CD4-positive, alpha-beta memory T cell (primary cell): ENCODE data around the gene SCAMP3. TPM values are rescaled to one million over a fixed set of nuclear protein-coding genes. Genes with fewer than 3 reads are reported as not detected.
A peak's percentile ranks its signal among the peaks of the same experiment; 100 is the strongest.

Experiments used
- CTCF ChIA-PET: fragments of 350-600 bp; sonication (Branson Sonifier 250); formaldehyde crosslinking; loops from one replicate; lab custom pipeline; 2021; ENCODE audit warnings: inconsistent platforms; ENCODE audit not compliant: partially characterized antibody; lab: Charles Lee
- POLR2A ChIA-PET: fragments of 350-600 bp; sonication (Branson Sonifier 250); formaldehyde crosslinking; loops from one replicate; lab custom pipeline; 2021; ENCODE audit not compliant: partially characterized antibody; lab: Charles Lee
- DNase-seq, 5 donors: peaks; one replicate each; pipeline versions ENCODE4 v3.0.0 to v3.0.0-alpha.2; 2020 to 2022; ENCODE audit warnings: mixed read lengths in 1 of 5
- H3K27ac ChIP-seq: one replicate; pipeline ENCODE4 v1.7.0; 2013; ENCODE audit warnings: low read depth, low read length
- H3K27me3 ChIP-seq: 2 replicates; pipeline ENCODE4 v1.7.0; 2013; ENCODE audit warnings: mild to moderate bottlenecking, low read length, moderate library complexity; ENCODE audit not compliant: insufficient read depth
- H3K36me3 ChIP-seq: 2 replicates; pipeline ENCODE4 v1.7.0; 2013; ENCODE audit warnings: mild to moderate bottlenecking, low read length, moderate library complexity; ENCODE audit not compliant: insufficient read depth
- H3K4me1 ChIP-seq: 2 replicates; pipeline ENCODE4 v1.7.0; 2013; ENCODE audit warnings: mild to moderate bottlenecking, low read length, moderate library complexity; ENCODE audit not compliant: insufficient read depth
- H3K4me3 ChIP-seq, 2 donors: one replicate each; pipeline ENCODE4 v1.7.0; 2013; ENCODE audit warnings: low read length in 2 of 2, mild to moderate bottlenecking in 1 of 2
- H3K9me3 ChIP-seq, 2 donors: one replicate each; pipeline ENCODE4 v1.7.0; 2013; ENCODE audit warnings: low read length in 2 of 2, control low read depth in 1 of 2; ENCODE audit not compliant: control insufficient read depth in 1 of 2
- H3K27ac Mint-ChIP-seq, 7 donors: one replicate each; pipeline ENCODE4 v1.8.0; 2020 to 2021; ENCODE audit warnings: mixed read lengths in 7 of 7, mild to moderate bottlenecking in 6 of 7, inconsistent platforms in 3 of 7, moderate library complexity in 3 of 7
- H3K27me3 Mint-ChIP-seq, 2 donors: one replicate each; pipeline ENCODE4 v1.8.0; 2020 to 2021; ENCODE audit warnings: mixed read lengths in 2 of 2
- H3K36me3 Mint-ChIP-seq, 2 donors: one replicate each; pipeline ENCODE4 v1.8.0; 2020 to 2021; ENCODE audit warnings: mixed read lengths in 2 of 2, inconsistent platforms in 1 of 2, mild to moderate bottlenecking in 1 of 2
- H3K4me1 Mint-ChIP-seq, 4 donors: one replicate each; pipeline ENCODE4 v1.8.0; 2020 to 2021; ENCODE audit warnings: mixed read lengths in 4 of 4, mild to moderate bottlenecking in 1 of 4
- H3K4me3 Mint-ChIP-seq, 8 donors: one replicate each; pipeline ENCODE4 v1.8.0; 2020 to 2021; ENCODE audit warnings: mixed read lengths in 8 of 8, mild to moderate bottlenecking in 7 of 8, moderate library complexity in 6 of 8, inconsistent platforms in 3 of 8
- H3K9me3 Mint-ChIP-seq, 8 donors: one replicate each; pipeline ENCODE4 v1.8.0; 2020 to 2021; ENCODE audit warnings: mixed read lengths in 8 of 8, mild to moderate bottlenecking in 5 of 8, inconsistent platforms in 3 of 8, moderate library complexity in 1 of 8
- intact Hi-C: fragments of 100-400 bp; cut with micrococcal nuclease; formaldehyde crosslinking; loops from one replicate; pipeline ENCODE4 v1.15.1; 2023
- polyA plus RNA-seq, 2 donors: library from polyadenylated mRNA; unstranded; fragments of 300-500 nt; fragmentation: Illumina TruSeq; gene quantifications; one replicate each; pipeline ENCODE4 v1.2.3, GENCODE V29; 2021
- total RNA-seq, 2 experiments: library from RNA; stranded (reverse); gene quantifications; one replicate each; pipeline ENCODE4 v1.2.3, GENCODE V29; 2021

The SCAMP3 gene
- total and polyA plus RNA-seq, 4 experiments from 2014 or later, result 94.4 to 160 (median 116) TPM

DNA sequence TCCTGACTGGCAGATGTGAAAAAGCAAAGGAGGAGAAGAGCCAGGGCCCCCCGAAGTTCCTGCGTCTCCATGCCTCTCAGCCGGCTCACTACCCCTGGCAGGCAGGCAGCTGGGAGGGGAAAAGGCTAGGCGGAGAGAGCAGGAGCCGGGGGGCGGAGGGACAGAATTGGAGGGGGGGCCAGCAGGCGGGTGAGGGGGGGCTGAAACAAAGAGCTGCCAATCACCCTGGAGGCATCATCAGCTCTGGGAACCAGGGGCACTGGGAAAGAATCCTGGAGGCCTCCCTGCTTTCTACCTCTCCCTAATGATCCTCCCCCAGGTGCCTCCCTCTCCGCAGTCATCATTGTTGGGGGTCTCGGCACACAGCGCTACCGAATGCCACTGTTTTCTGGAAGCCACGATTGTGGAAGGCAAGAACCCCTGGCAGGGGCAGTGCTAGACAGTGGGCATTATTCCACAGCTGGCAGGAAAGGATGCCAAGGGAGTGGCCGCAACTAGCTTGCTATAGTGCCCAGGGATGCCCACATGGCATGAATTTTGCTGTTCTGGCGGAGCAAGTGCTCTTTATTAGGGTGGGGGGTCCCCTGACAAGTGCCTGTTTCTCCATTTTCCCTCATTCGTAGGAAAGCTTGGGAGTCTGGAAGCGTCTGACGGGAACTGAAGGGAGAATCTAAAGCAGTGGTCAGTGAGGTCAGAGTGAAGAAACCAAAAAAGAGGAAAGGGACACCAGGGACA lies 54.2 kb downstream of the SCAMP3 start, which contains the start of gene THBS3:
TSS of gene THBS3 (minus strand) at position 92 of the 735 bp plus-strand sequence. CDS start at position 71, 21 bp downstream.
- Histone ChIP-seq H3K4me3 (peak within 1 kb of the TSS; percentile 68 to 100), H3K27ac (peak within 1 kb of the TSS; percentile 100), H3K4me1 (peaks cover 29% of the 10 kb centered on the region), H3K27me3 (no peaks in the 10 kb centered on the region), H3K36me3 (peaks cover 7% of the 10 kb centered on the region), H3K9me3 (no peaks in the 10 kb centered on the region)
- CTCF ChIA-PET, result interaction anchor here (0.7 to 5.6 kb wide), 11 partner anchors 10 to 402 kb away, joined by 3 to 106 read pairs (median 13); partner anchors contain the start of genes KRTCAP2 and MSTO1
- H3K4me3 Mint-ChIP-seq, result peak within 1 kb of the TSS; percentile 86 to 92 (median 87)
- POLR2A ChIA-PET, result interaction anchor here (0.6 to 4.4 kb wide), 12 partner anchors 14 to 212 kb away, joined by 3 to 89 read pairs (median 5); partner anchors contain the start of genes FDPS, KRTCAP2 and TRIM46
- H3K36me3 Mint-ChIP-seq, result peaks cover 11 to 15% of the 10 kb centered on the region in 2 donors
- intact Hi-C loops, result loop anchor here (1.0 to 5.0 kb wide), 5 partner anchors 14 to 383 kb away; partner anchors contain the start of genes KRTCAP2 and TRIM46
- no peaks in the 10 kb centered on the region for H3K9me3 Mint-ChIP-seq
- H3K4me1 Mint-ChIP-seq, result peaks cover 17 to 29% (median 24%) of the 10 kb centered on the region in 4 donors
- H3K27ac Mint-ChIP-seq, result peak within 1 kb of the TSS; percentile 95 to 98 (median 98)
- no peaks in the 10 kb centered on the region for H3K27me3 Mint-ChIP-seq
- DNase-seq, result peak in 2 of 5 donors; percentile 10 to 37

DNA sequence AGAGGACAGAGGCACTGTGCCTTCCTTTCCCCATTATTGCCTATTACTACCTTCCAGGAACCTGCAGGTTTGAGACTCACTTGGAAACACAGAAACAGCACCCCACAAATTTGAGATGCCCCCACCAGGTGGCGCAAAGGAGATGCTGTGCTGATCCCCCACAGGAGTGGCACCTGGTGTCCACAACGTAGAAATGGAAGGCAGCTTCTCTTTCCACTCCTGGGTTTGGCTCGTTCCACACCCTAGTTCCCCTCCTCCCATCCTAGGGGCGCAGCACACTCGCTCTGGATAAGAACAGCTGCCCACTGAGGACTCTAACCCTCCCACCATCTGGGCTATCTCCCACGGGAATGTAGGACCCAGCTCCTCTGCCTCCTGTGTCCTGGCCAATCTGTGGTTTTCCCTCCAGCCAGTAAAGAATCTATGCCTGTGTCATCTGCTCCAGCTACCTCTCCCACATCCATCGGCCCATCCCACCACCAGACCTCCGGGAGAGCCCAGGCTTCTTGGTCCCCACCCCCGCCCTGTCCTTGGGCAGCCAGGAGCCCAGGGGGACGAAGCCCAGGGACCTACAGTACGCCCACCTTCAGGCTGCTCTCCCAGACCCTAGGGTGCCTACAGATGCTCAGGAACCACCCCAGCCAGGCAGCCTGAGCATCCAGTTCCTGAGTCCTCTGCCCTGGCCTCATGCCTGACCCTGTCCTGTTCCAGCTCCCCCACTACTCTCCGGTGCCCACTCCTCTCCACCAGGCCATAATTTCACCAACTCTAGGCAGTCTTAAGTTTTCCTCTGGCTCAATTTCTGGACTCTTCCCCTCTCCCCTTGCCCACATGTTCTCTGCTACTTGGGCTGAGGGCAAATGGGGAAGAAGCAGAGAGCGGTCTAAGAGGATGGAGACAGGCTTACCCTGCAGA lies 55.0 kb downstream of the SCAMP3 start:
- Histone ChIP-seq H3K36me3 (peaks cover 7% of the 10 kb centered on the region), H3K4me3 (no peak overlapping the region), H3K27ac (peak overlapping the region; percentile 100), H3K9me3 (no peaks in the 10 kb centered on the region), H3K4me1 (peaks cover 29% of the 10 kb centered on the region), H3K27me3 (no peaks in the 10 kb centered on the region)
- Mint-ChIP-seq H3K4me3 (peak overlapping the region; percentile 56 to 87 (median 76)), H3K27me3 (no peaks in the 10 kb centered on the region), H3K36me3 (peaks cover 11 to 15% of the 10 kb centered on the region in 2 donors), H3K9me3 (no peaks in the 10 kb centered on the region), H3K27ac (peak overlapping the region; percentile 90 to 98 (median 95)), H3K4me1 (peaks cover 17 to 29% (median 24%) of the 10 kb centered on the region in 4 donors)
- ChIA-PET POLR2A (interaction anchor here (0.6 to 4.4 kb wide), 15 partner anchors 13 to 116 kb away, joined by 3 to 89 read pairs (median 4); partner anchors contain the start of genes CLK2, ENTREP3, FDPS and KRTCAP2), CTCF (interaction anchor here (0.6 to 5.6 kb wide), 24 partner anchors 9 to 893 kb away, joined by 3 to 106 read pairs (median 4); partner anchors contain the start of genes KRTCAP2 and MSTO1)
- intact Hi-C loops, result loop anchor here (1.0 to 5.0 kb wide), 6 partner anchors 13 to 384 kb away; partner anchors contain the start of genes KRTCAP2 and TRIM46
- DNase-seq, result peak; percentile 87 to 91 (median 89)

Other genes with a start within 250 kb of the SCAMP3 start
- gene DCST2, start 228.6 kb downstream of the SCAMP3 start, total RNA-seq, result 1 to 10 TPM; 4.0 to 4.1 TPM
- not detected for gene DCST2, start 228.6 kb downstream of the SCAMP3 start, polyA plus RNA-seq
- under 1 TPM in 1 of 2 experiments, not detected in 1; 0.14 TPM for gene DCST1, start 228.5 kb downstream of the SCAMP3 start, total RNA-seq
- not detected for gene DCST1, start 228.5 kb downstream of the SCAMP3 start, polyA plus RNA-seq
- gene ADAM15, start 211.0 kb downstream of the SCAMP3 start, total RNA-seq, result 10 to 100 TPM; 33.6 to 39.8 TPM
- 10 to 100 TPM; 14.8 to 18.2 TPM for gene ADAM15, start 211.0 kb downstream of the SCAMP3 start, polyA plus RNA-seq
- 1 to 10 TPM; 6.0 to 8.5 TPM for gene EFNA4, start 198.6 kb downstream of the SCAMP3 start, total RNA-seq
- gene EFNA4, start 198.6 kb downstream of the SCAMP3 start, polyA plus RNA-seq, result 1 to 10 TPM; 2.5 to 3.5 TPM
- 1 to 10 TPM; 2.0 to 4.3 TPM for gene EFNA3, start 183.5 kb downstream of the SCAMP3 start, total RNA-seq
- gene EFNA3, start 183.5 kb downstream of the SCAMP3 start, polyA plus RNA-seq, result 1 to 10 TPM in 1 of 2 donors, under 1 TPM in 1; 0.34 to 1.5 TPM
- 1 to 10 TPM; 1.2 to 1.9 TPM for gene EFNA1, start 134.5 kb downstream of the SCAMP3 start, total RNA-seq
- 1 to 10 TPM in 1 of 2 donors, under 1 TPM in 1; 0.84 to 2.0 TPM for gene EFNA1, start 134.5 kb downstream of the SCAMP3 start, polyA plus RNA-seq
- gene SLC50A1, start 126.5 kb downstream of the SCAMP3 start, total RNA-seq, result 10 to 100 TPM; 20.1 to 22.8 TPM
- gene SLC50A1, start 126.5 kb downstream of the SCAMP3 start, polyA plus RNA-seq, result 10 to 100 TPM; 50.3 to 91.7 TPM
- 10 to 100 TPM; 51.6 to 53.6 TPM for gene DPM3, start 121.8 kb downstream of the SCAMP3 start, total RNA-seq
- 100 to 1,000 TPM; 101 to 119 TPM for gene DPM3, start 121.8 kb downstream of the SCAMP3 start, polyA plus RNA-seq
- 100 to 1,000 TPM; 173 to 180 TPM for gene KRTCAP2, start 89.1 kb downstream of the SCAMP3 start, total RNA-seq
- 100 to 1,000 TPM; 469 to 488 TPM for gene KRTCAP2, start 89.1 kb downstream of the SCAMP3 start, polyA plus RNA-seq
- gene TRIM46, start 88.5 kb downstream of the SCAMP3 start, total RNA-seq, result 1 to 10 TPM; 8.4 to 8.5 TPM
- 1 to 10 TPM; 1.6 to 3.6 TPM for gene TRIM46, start 88.5 kb downstream of the SCAMP3 start, polyA plus RNA-seq
- gene THBS3, start 54.5 kb downstream of the SCAMP3 start, total RNA-seq, result 10 to 100 TPM; 30.9 to 33.5 TPM
- gene THBS3, start 54.5 kb downstream of the SCAMP3 start, polyA plus RNA-seq, result 1 to 10 TPM; 6.1 to 6.7 TPM
- 10 to 100 TPM; 17.7 to 18.2 TPM for gene MTX1, start 53.7 kb downstream of the SCAMP3 start, total RNA-seq
- 10 to 100 TPM; 42.5 to 65.5 TPM for gene MTX1, start 53.7 kb downstream of the SCAMP3 start, polyA plus RNA-seq
- gene ENTREP3, start 6.9 kb downstream of the SCAMP3 start, total RNA-seq, result 10 to 100 TPM; 10.5 to 12.2 TPM
- 1 to 10 TPM in 1 of 2 donors, under 1 TPM in 1; 0.50 to 1.8 TPM for gene ENTREP3, start 6.9 kb downstream of the SCAMP3 start, polyA plus RNA-seq
- 100 to 1,000 TPM; 123 to 126 TPM for gene CLK2, start 11.1 kb upstream of the SCAMP3 start, total RNA-seq
- 10 to 100 TPM; 11.4 to 21.5 TPM for gene CLK2, start 11.1 kb upstream of the SCAMP3 start, polyA plus RNA-seq
- gene HCN3, start 15.1 kb upstream of the SCAMP3 start, total RNA-seq, result 1 to 10 TPM; 4.9 to 5.3 TPM
- gene HCN3, start 15.1 kb upstream of the SCAMP3 start, polyA plus RNA-seq, result under 1 TPM; 0.10 to 0.41 TPM
- not detected for gene PKLR, start 39.1 kb upstream of the SCAMP3 start, total RNA-seq
- not detected for gene PKLR, start 39.1 kb upstream of the SCAMP3 start, polyA plus RNA-seq
- gene FDPS, start 46.5 kb upstream of the SCAMP3 start, total RNA-seq, result 10 to 100 TPM; 82.8 to 91.3 TPM
- 100 to 1,000 TPM; 100 to 157 TPM for gene FDPS, start 46.5 kb upstream of the SCAMP3 start, polyA plus RNA-seq
- 10 to 100 TPM; 20.0 to 20.1 TPM for gene RUSC1, start 58.5 kb upstream of the SCAMP3 start, total RNA-seq
- 10 to 100 TPM in 1 of 2 donors, 1 to 10 TPM in 1; 6.8 to 11.8 TPM for gene RUSC1, start 58.5 kb upstream of the SCAMP3 start, polyA plus RNA-seq